PFSK-1 (cell line): ENCODE measurements around the gene CUL5.

Experiments used
- FOXP2 ChIP-seq: optimal IDR thresholded peaks from 2 replicates; pipeline ENCODE3; 2011; ENCODE audit warnings: borderline replicate concordance, control low read depth, inconsistent platforms; ENCODE audit not compliant: insufficient read depth; ENCODE audit errors: extremely low read length, extremely low read depth
- POLR2AphosphoS5 ChIP-seq: IDR thresholded peaks from 2 replicates; pipeline ENCODE4 v1.6.1; 2012; ENCODE audit warnings: low read depth, mild to moderate bottlenecking, control low read depth, low read length, moderate library complexity
- SIN3A ChIP-seq: IDR thresholded peaks from 2 replicates; pipeline ENCODE4 v1.6.1; 2012; ENCODE audit warnings: mild to moderate bottlenecking, low read length, moderate library complexity, borderline replicate concordance; ENCODE audit not compliant: insufficient read depth
- TAF1 ChIP-seq: IDR thresholded peaks from 2 replicates; pipeline ENCODE4 v1.6.1; 2012; ENCODE audit warnings: low read length, control low read depth, borderline replicate concordance; ENCODE audit not compliant: insufficient read depth
- TF ChIP-seq, protein P1 (sequence below), 2 experiments: IDR thresholded peaks; 2 replicates each; pipeline versions ENCODE4 v1.6.1 to v1.8.0; 2011 to 2012; ENCODE audit warnings: low read depth in 2 of 2, low read length in 2 of 2, control low read depth in 1 of 2, inconsistent platforms in 1 of 2, mild to moderate bottlenecking in 1 of 2, moderate library complexity in 1 of 2; ENCODE audit not compliant: insufficient read depth in 1 of 2

The CUL5 gene

DNA sequence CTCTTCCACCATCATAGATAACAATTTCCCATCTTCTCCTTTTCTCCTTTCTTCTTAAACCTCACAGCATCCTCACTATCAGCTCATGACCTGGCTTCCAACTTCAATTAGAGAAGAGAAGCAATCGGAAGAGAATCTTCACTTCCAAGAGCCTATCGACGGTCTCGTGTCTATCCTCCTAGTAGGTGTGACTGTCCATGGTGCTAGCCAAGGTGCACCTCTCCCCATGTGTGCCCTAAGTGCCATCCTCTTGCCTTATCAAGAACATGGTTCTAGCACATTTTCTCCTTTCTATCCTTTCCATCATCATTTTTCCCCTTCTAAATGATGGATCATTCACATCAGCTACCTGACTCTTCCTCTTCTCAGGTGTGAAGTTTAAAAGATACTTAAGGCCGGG, 5.1 kb upstream of the CUL5 start:
- TF ChIP-seq FOXP2 (no peak), SIN3A (no peak)
- TF ChIP-seq, protein P1, sequence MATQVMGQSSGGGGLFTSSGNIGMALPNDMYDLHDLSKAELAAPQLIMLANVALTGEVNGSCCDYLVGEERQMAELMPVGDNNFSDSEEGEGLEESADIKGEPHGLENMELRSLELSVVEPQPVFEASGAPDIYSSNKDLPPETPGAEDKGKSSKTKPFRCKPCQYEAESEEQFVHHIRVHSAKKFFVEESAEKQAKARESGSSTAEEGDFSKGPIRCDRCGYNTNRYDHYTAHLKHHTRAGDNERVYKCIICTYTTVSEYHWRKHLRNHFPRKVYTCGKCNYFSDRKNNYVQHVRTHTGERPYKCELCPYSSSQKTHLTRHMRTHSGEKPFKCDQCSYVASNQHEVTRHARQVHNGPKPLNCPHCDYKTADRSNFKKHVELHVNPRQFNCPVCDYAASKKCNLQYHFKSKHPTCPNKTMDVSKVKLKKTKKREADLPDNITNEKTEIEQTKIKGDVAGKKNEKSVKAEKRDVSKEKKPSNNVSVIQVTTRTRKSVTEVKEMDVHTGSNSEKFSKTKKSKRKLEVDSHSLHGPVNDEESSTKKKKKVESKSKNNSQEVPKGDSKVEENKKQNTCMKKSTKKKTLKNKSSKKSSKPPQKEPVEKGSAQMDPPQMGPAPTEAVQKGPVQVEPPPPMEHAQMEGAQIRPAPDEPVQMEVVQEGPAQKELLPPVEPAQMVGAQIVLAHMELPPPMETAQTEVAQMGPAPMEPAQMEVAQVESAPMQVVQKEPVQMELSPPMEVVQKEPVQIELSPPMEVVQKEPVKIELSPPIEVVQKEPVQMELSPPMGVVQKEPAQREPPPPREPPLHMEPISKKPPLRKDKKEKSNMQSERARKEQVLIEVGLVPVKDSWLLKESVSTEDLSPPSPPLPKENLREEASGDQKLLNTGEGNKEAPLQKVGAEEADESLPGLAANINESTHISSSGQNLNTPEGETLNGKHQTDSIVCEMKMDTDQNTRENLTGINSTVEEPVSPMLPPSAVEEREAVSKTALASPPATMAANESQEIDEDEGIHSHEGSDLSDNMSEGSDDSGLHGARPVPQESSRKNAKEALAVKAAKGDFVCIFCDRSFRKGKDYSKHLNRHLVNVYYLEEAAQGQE (IDR thresholded peaks at IDR 0.05; ENCODE audit: insufficient read depth in 1 of 2, low read depth in 2 of 2, low read length in 2 of 2): peak; percentile 51 to 87; a peak in 3 of 4 replicates

DNA sequence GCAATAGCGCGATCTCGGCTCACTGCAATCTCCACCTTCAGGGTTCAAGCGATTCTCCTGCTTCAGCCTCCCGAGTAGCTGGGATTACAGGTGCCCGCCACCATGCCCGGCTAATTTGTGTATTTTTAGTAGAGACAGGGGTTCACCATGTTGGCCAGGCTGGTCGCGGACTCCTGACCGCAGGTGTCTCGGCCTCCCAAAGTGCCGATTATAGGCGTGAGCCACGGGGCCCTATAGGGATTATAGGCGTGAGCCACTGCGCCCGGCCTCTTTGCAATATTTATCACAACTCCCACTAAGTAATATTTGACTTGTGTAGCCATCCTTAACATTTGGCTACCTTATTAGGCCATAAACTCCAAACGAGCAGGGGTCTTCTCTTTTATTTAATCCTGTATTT, 879 bp upstream of the CUL5 start:
- TF ChIP-seq SIN3A: no peak
- no peak for TF ChIP-seq POLR2AphosphoS5
- TF ChIP-seq FOXP2: no peak
- TF ChIP-seq, protein P1 (IDR thresholded peaks at IDR 0.05; ENCODE audit: insufficient read depth in 1 of 2, low read depth in 2 of 2, low read length in 2 of 2): no peak
- TF ChIP-seq TAF1: no peak

DNA sequence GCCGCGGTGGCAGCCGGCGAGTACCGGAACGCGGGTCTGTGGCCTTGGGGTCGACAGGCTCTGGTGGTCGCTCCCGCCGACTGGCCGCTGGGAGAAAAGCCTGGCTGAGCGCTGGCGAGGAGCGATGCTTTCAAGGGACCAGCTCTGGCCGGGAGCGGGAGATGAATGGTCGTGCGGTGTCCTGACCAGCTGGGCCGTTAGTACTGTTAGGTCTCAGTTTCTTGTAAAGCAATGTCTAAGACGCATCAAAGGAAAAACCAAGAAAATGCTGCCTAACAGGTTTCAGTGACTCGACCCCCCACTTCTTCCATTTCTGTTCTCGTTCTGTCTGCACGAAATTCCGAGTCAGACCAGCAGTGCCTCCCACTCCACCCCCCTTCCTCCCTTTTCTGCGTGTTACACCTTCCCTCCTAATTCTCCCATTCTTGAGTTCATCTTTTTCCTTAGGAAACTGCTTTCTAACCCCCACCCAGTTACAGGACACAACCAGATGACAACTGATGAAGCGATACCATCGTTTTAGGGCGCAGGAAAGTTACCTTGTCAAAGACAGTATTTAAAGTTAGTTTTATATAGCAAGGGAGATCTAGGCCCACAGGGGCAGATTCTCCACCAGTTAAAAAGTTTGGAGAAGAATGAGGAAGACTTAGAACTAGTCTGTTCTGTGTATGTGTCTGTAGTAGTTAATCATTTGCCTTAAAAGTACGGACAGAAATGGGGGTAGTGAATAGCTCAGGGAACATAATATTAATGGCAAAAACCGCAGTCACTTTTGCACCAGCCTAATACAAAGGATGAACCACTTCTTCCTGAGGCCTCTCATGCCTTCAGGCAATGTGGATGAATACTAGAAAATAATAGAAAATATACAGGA, 1.0 kb downstream of the CUL5 start:
- no peak for TF ChIP-seq SIN3A
- TF ChIP-seq, protein P1 (IDR thresholded peaks at IDR 0.05; ENCODE audit: insufficient read depth in 1 of 2, low read depth in 2 of 2, low read length in 2 of 2): no peak

DNA sequence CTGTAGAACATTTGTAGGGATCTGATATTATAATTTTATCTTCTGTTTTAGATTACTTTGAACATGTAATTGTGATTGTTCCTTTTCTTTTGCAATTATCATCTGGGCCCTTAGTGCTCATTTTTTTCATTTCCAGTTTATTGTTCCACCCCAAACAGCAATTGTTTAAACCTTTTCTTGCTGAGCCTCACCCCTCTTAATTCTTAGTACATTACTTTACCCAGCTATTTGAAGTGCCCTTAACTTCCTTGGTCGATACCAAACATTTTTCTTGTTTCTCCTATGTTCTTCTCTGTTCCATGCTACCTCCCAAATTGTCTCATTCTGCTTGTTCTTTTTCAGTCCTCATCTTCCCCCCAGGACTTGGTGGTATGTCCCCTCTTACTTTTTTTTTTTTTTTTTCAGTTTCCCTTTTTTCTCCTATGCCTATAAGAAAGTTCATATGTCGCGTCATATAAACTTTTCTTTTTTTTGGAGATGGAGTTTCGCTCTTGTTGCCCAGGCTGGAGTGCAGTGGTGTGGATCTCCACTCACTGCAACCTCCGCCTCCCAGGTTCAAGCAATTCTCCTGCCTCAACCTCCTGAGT, 3.5 kb downstream of the CUL5 start:
- TF ChIP-seq FOXP2 (no peak), SIN3A (no peak), POLR2AphosphoS5 (no peak), TAF1 (no peak)
- TF ChIP-seq, protein P1 (IDR thresholded peaks at IDR 0.05; ENCODE audit: insufficient read depth in 1 of 2, low read depth in 2 of 2, low read length in 2 of 2): no peak

DNA sequence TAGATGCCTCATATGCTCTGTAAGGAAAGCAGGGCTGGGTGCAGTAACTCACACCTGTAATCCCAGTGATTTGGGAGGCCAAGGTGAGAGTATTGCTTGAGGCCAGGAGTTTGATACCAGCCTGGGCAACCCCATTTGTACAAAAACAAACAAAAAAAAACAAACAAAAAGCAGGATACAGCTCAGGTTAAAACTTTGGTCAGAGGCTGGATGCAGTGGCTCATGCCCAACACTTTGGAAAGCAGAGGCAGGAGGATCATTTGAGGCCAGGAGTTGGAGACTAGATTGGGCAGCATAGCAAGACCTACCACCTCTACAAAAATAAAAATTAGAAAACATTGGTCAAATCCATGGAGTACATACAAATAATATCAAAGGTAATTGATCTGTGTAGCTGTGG, 7.9 kb downstream of the CUL5 start:
- no peak for TF ChIP-seq TAF1
- TF ChIP-seq FOXP2: no peak
- no peak for TF ChIP-seq POLR2AphosphoS5
- TF ChIP-seq, protein P1 (IDR thresholded peaks at IDR 0.05; ENCODE audit: insufficient read depth in 1 of 2, low read depth in 2 of 2, low read length in 2 of 2): no peak
- no peak for TF ChIP-seq SIN3A
